HG03108 (cell line): ENCODE data around the gene PROM1.

Source experiments
- ATAC-seq: cut with Tn5 transposase; IDR thresholded peaks from one replicate; pipeline ENCODE4 v1.9.1; 2021; ENCODE audit warnings: moderate library complexity; ENCODE audit not compliant: unreplicated experiment

The PROM1 gene

GRCh38 chr4:15992167-15992485 is 91.7 kb downstream of the PROM1 start:
- no peak for ATAC-seq

DNA sequence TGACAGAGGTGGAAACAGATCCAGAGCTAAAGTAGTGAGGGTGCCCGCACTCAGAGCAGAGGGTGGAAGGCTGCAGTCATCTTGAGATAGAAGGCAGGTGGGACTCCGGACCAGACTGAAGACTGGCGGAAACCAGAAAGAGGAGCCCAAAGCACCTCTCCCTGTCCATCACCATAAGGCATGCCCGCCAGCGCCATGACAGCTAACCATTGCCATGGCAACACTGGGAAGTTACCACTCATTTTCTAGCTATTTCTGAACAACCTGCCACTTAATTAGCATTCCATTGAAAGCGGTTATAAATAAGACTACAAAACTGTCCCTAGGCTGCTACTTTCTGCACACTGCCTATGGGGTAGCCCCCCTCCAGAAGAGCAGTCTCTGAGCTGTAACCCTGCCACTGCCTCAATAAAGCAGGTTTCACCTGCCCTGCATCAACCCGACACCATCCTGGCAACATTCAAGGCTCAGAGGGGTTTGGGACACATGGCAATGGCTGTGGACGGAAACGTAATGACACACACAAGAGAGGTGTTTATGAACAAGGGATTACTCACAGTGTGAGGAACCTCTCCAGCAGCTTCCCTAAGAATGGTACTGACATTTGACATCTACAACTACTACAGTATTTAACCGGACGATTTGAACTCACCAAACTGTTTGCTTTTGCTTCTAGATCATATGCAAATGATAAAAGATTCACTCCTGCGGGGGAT is 93.1 kb downstream of the PROM1 start:
- ATAC-seq, result no peak

DNA sequence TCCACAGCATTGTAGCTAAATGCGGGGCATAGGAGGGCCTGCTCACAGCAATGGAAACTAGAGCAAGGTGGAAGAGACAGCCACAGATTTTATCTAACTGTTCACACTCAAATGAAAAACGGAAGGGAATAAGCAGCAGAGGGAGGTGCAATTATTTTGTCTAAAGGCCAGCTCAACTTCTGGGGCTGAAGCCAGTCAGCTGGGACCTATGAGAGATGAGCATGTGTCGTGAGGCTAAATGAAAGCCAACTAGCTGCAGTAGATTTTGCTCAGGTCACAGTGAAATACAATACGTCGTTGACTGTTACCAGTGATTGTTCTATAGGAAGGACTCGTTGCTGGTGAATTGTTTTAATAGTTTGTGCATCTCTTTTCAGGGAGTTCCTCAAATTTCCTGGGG is 94.4 kb downstream of the PROM1 start:
- no peak for ATAC-seq

GRCh38 chr4:15988222-15988621 is 95.6 kb downstream of the PROM1 start:
- ATAC-seq, result no peak

GRCh38 chr4:15986907-15987306 is 96.9 kb downstream of the PROM1 start:
- ATAC-seq, result no peak

GRCh38 chr4:15983610-15984009 is 100.2 kb downstream of the PROM1 start:
- ATAC-seq, result no peak

- ATAC-seq, result no peak
Measured at GRCh38 chr4:15982842-15983524, 100.8 kb downstream of the PROM1 start.

GRCh38 chr4:15976456-15977447 is 107.1 kb downstream of the PROM1 start:
- no peak for ATAC-seq

GRCh38 chr4:15971068-15971801 is 112.6 kb downstream of the PROM1 start:
- no peak for ATAC-seq

GRCh38 chr4:15968551-15969300 is 115.1 kb downstream of the PROM1 start:
- no peak for ATAC-seq

GRCh38 chr4:15965325-15965724 is 118.5 kb downstream of the PROM1 start:
- ATAC-seq, result no peak

GRCh38 chr4:15964159-15964558 is 119.7 kb downstream of the PROM1 start:
- ATAC-seq, result no peak

- peak; percentile 67 for ATAC-seq
Measured at GRCh38 chr4:15963576-15963975, 120.2 kb downstream of the PROM1 start.

DNA sequence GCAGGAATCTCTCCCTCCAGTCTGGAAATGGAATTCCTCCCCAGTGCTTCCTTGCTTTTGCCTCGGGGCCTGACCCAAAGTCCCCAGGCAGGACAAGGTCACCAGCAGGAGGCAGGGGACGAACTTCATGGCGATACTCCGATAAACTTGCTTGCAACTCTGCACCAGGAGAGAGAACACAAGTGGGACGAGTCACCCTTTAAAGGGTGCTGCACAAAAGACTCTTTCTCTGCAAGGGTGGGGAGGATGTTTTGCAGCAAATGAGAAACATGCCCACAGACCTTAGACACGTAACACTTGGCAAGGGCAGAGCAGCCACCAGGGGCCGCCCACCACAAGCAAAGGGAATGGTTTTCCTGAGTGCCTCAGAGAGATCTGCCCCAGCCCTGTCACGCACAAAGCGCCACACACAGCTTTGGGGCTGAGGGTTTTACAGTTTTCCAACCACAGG is 120.8 kb downstream of the PROM1 start, which contains the start of gene FGFBP2:
FGFBP2 (minus strand) TSS at position 175 of the 451 bp plus-strand sequence; CDS start at position 129, 46 bp downstream.
- peak; percentile 51 for ATAC-seq

- ATAC-seq, result no peak
Measured at GRCh38 chr4:15961781-15962510, 121.9 kb downstream of the PROM1 start.

DNA sequence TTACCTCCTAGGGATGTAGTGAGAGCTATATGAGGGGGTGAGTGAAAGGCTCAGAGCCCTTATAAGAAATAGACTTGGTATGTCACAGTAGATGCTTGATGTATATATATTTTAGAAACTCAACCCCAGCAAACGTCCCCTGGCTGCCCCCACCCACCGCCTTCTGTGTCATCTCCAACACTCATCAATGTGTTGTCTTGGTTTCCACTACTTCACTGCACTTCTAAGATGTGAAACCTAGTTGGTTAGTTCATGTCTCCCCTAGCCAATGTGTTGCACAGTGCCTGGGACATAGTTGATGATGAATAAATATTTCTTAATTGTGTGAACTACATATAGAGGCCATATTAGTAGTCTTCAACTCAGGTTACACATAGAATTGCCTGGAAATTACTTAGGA is 125.3 kb downstream of the PROM1 start:
- ATAC-seq, result no peak

DNA sequence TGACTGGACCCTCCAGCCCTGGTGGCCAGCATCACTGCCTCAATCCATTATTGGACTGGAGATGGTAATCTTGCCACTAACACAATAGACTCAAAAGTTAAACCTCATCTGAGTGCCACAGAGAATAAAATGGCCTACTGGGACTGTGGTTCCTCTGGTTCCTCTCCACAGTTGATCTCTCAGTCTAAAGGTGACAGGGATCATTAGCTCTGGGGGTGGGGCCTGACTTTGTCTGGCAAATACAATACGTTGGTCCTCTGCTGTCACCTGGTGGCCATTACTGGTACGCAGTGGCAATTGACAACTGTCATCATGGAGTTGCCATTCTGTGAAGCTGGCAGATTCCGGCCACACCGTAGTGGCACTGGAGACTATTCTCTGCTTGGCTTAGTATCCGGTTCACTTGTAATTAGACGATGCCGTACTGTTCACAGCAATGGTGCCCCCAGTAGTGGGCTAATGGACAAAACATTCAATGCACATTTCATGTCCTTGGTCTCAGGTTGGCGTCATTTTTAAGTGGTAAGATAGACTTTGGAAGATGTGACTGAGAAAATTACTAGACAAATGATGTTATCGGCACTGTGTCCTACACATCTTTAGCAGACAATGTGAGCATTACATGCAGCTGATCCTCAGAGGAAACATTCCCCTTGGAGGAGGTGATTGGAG is 127.5 kb downstream of the PROM1 start:
- peak; percentile 79 for ATAC-seq

- ATAC-seq, result no peak
Measured at GRCh38 chr4:15955670-15956069, 128.2 kb downstream of the PROM1 start.

GRCh38 chr4:15953625-15954024 is 130.2 kb downstream of the PROM1 start:
- ATAC-seq, result no peak
